Breast epithelium (tissue), 4 donors: ENCODE measurements around the gene OAS2. TPM values are rescaled to one million over a fixed set of nuclear protein-coding genes. Genes with fewer than 3 reads are reported as not detected.

ENCODE experiments used
- DNase-seq, 2 donors: peaks; one replicate each; pipeline ENCODE4 v3.0.0-alpha.2; 2019; ENCODE audit warnings: low spot score in 2 of 2
- H3K27ac ChIP-seq, 2 donors: fragments of 200-600 bp; sonication (generic) in 1 of 2; one replicate each; pipeline ENCODE4 v1.5.1; 2016 to 2019; ENCODE audit warnings: mild to moderate bottlenecking in 1 of 2
- H3K27me3 ChIP-seq, 2 donors: fragments of 200-600 bp; sonication (generic) in 1 of 2; one replicate each; pipeline versions ENCODE4 v1.5.1 to v1.6.0; 2017 to 2019; ENCODE audit warnings: control low read depth in 1 of 2, mild to moderate bottlenecking in 1 of 2
- H3K36me3 ChIP-seq: fragments of 200-600 bp; one replicate; pipeline ENCODE4 v1.5.1; 2019
- H3K4me1 ChIP-seq, 2 donors: fragments of 200-600 bp; sonication (generic); one replicate each; pipeline ENCODE4 v1.5.1; 2016 to 2019; ENCODE audit warnings: control low read depth in 1 of 2
- H3K4me3 ChIP-seq, 3 donors: fragments of 200-600 bp; sonication (generic); 1 replicate in 2 of 3; 2 replicates in 1 of 3; pipeline ENCODE4 v1.5.1; 2016 to 2019; ENCODE audit warnings: mild to moderate bottlenecking in 3 of 3, moderate library complexity in 2 of 3
- H3K9me3 ChIP-seq, 2 donors: fragments of 200-600 bp; sonication (generic) in 1 of 2; one replicate each; pipeline ENCODE4 v1.5.1; 2016 to 2019; ENCODE audit warnings: control low read depth in 1 of 2
- CTCF ChIP-seq, 3 donors: fragments of 450-650 bp; IDR thresholded peaks; one replicate each; pipeline ENCODE4 v1.5.1; 2016 to 2017; ENCODE audit warnings: antibody characterized with exemption in 3 of 3, mild to moderate bottlenecking in 3 of 3, moderate library complexity in 3 of 3
- POLR2A ChIP-seq: fragments of 450-650 bp; IDR thresholded peaks from one replicate; pipeline ENCODE4 v1.6.1; 2016; ENCODE audit warnings: antibody characterized with exemption, mild to moderate bottlenecking, moderate library complexity
- POLR2AphosphoS5 ChIP-seq, 3 donors: sonication (generic); formaldehyde crosslinking; IDR thresholded peaks; one replicate each; pipeline ENCODE4 v1.6.1; 2017; ENCODE audit warnings: antibody characterized with exemption in 3 of 3
- intact Hi-C: fragments of 100-400 bp; cut with DNase I; formaldehyde crosslinking; loops from one replicate; pipeline ENCODE4 v1.15.1; 2023; ENCODE audit warnings: low total_unique reads
- total RNA-seq, 3 donors: library from RNA; depleted of rRNA; stranded (reverse); fragments of >200 nt; gene quantifications; one replicate each; pipeline ENCODE4 v1.1.0, GENCODE V29; 2016

OAS2 gene
- total RNA-seq, 3 donors from 2014 or later, result 6.2 to 9.5 (median 7.9) TPM

GRCh38 chr12:112977641-112978040 lies 678 bp upstream of the OAS2 start:
- Histone ChIP-seq H3K4me1 (peaks cover 0 to 5% of the 10 kb centered on the region in 2 donors), H3K27me3 (no peaks in the 10 kb centered on the region), H3K9me3 (no peaks in the 10 kb centered on the region), H3K4me3 (peak overlapping the region; percentile 46 to 77 (median 56)), H3K36me3 (no peaks in the 10 kb centered on the region), H3K27ac (peak overlapping the region; percentile 81 to 93)
- TF ChIP-seq POLR2AphosphoS5 (IDR thresholded peaks at IDR 0.05), result no peak
- intact Hi-C loops, result no loop called here
- DNase-seq, result no peak

- TF ChIP-seq POLR2A (no peak), CTCF (IDR thresholded peaks at IDR 0.05) (no peak), POLR2AphosphoS5 (IDR thresholded peaks at IDR 0.05) (no peak)
- intact Hi-C loops, result no loop called here
- DNase-seq, result no peak
- H3K27ac ChIP-seq, result peak overlapping the region; percentile 81 to 93
- H3K9me3 ChIP-seq, result no peaks in the 10 kb centered on the region
- no peaks in the 10 kb centered on the region for H3K36me3 ChIP-seq
- H3K4me1 ChIP-seq, result peaks cover 0 to 5% of the 10 kb centered on the region in 2 donors
- H3K27me3 ChIP-seq, result no peaks in the 10 kb centered on the region
- peak overlapping the region; percentile 46 to 77 (median 56) for H3K4me3 ChIP-seq
Measured at GRCh38 chr12:112979041-112979680, 842 bp downstream of the OAS2 start.

GRCh38 chr12:112980491-112981158 lies 2.3 kb downstream of the OAS2 start:
- no peaks in the 10 kb centered on the region for H3K36me3 ChIP-seq
- TF ChIP-seq POLR2A (no peak), CTCF (IDR thresholded peaks at IDR 0.05) (no peak), POLR2AphosphoS5 (IDR thresholded peaks at IDR 0.05) (no peak)
- no peak for DNase-seq
- no peaks in the 10 kb centered on the region for H3K9me3 ChIP-seq
- no peak overlapping the region for H3K27ac ChIP-seq
- no peaks in the 10 kb centered on the region for H3K27me3 ChIP-seq
- H3K4me1 ChIP-seq, result peaks cover 0 to 5% of the 10 kb centered on the region in 2 donors
- H3K4me3 ChIP-seq, result no peak overlapping the region
- intact Hi-C loops, result no loop called here

GRCh38 chr12:112985642-112986290 lies 7.4 kb downstream of the OAS2 start:
- DNase-seq, result no peak
- Histone ChIP-seq H3K4me1 (no peaks in the 10 kb centered on the region), H3K36me3 (no peaks in the 10 kb centered on the region), H3K27me3 (no peaks in the 10 kb centered on the region), H3K27ac (no peak overlapping the region), H3K4me3 (no peak overlapping the region), H3K9me3 (no peaks in the 10 kb centered on the region)
- no peak for TF ChIP-seq POLR2AphosphoS5 (IDR thresholded peaks at IDR 0.05)
- no peak for TF ChIP-seq CTCF (IDR thresholded peaks at IDR 0.05)
- TF ChIP-seq POLR2A, result no peak
- intact Hi-C loops, result no loop called here

GRCh38 chr12:112986291-112986800 lies 8.0 kb downstream of the OAS2 start:
- no peaks in the 10 kb centered on the region for H3K4me1 ChIP-seq
- H3K27me3 ChIP-seq, result no peaks in the 10 kb centered on the region
- no peak overlapping the region for H3K27ac ChIP-seq
- H3K36me3 ChIP-seq, result no peaks in the 10 kb centered on the region
- DNase-seq, result no peak
- no peak overlapping the region for H3K4me3 ChIP-seq
- no peaks in the 10 kb centered on the region for H3K9me3 ChIP-seq
- intact Hi-C loops, result no loop called here
- TF ChIP-seq POLR2A, result no peak
- no peak for TF ChIP-seq CTCF (IDR thresholded peaks at IDR 0.05)
- TF ChIP-seq POLR2AphosphoS5 (IDR thresholded peaks at IDR 0.05), result no peak
